Stimulated activated CD4-positive, alpha-beta T cell treated with anti-CD3 and anti-CD28 coated beads, Interleukin-2, amount 100 ng/mL, for 48 hours (primary cell): ENCODE measurements around the gene ALDH3B2.
"Not testable (repeated sequence)": the region's sequence is repeated elsewhere in the genome, so short reads cannot be mapped to it uniquely, and the experiment has no call there.

Experiments
- DNase-seq, 2 donors: peaks; one replicate each; pipeline ENCODE4 v3.0.0-alpha.2; 2020

ALDH3B2 gene

GRCh38 chr11:67660752-67661151 is 13.7 kb downstream of the ALDH3B2 start:
- not testable (repeated sequence) for DNase-seq

- not testable (repeated sequence) for DNase-seq
Observed at GRCh38 chr11:67659651-67660165, 14.7 kb downstream of the ALDH3B2 start.

- no peak for DNase-seq
Observed at GRCh38 chr11:67657300-67657699, 17.1 kb downstream of the ALDH3B2 start.

- DNase-seq, result no peak
Observed at GRCh38 chr11:67656278-67656922, 18.0 kb downstream of the ALDH3B2 start.

DNA sequence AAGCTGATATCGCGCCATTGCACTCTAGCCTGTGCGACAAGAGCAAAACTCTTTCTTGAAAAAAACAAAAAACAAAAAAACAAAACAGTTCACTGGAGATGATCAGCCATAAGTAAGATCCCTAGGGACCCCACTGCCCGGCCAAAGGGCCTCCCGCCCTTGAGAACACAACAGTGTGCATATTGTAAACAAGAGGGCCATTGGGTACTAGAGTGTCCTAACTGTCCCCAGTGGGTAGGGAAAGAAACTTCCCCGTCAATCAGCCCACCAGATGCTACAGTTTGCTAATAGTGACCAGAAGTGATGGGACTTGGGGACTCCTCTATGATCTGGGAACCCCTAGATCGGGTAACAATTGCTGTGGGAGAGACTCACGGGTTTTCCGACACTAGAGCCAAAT is 20.2 kb downstream of the ALDH3B2 start:
- DNase-seq, result no peak

- no peak for DNase-seq
Observed at GRCh38 chr11:67652965-67653845, 21.2 kb downstream of the ALDH3B2 start.

DNA sequence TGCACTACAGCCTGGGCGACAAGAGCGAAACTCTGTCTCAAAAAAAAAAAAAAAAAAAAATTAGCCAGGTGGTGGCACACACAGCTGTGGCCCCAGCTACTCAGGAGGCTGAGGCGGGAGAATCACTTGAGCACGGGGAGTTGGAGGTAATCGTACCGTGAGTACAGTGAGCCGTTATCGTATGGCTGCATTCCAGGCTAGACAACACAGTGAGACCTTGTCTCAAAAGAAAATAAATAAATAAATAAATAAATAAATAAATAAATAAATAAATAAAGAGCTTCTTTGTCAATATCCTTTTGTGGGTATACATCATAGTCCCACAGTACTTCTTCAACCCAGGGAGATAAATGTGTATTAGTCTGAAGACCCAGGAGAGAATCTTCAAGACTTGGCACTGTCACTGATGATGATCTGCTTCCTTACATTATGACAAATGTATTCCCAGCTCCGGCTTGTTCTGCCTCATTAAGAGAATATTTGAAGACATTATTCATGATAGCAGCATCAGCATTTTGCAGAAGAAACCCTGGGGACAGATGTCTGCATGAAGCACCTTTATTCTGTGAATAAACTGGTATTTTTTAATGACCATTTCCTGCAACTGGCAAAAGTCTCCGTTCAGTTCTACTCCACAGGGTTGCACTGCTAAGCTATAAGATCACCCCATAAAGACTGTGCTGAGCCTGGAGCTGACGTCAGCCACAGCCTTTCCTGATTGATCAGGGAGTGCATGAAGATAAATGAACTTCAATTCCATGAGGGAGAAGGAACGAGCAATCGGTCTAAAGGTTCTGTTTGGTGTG is 22.2 kb downstream of the ALDH3B2 start:
- no peak for DNase-seq

DNA sequence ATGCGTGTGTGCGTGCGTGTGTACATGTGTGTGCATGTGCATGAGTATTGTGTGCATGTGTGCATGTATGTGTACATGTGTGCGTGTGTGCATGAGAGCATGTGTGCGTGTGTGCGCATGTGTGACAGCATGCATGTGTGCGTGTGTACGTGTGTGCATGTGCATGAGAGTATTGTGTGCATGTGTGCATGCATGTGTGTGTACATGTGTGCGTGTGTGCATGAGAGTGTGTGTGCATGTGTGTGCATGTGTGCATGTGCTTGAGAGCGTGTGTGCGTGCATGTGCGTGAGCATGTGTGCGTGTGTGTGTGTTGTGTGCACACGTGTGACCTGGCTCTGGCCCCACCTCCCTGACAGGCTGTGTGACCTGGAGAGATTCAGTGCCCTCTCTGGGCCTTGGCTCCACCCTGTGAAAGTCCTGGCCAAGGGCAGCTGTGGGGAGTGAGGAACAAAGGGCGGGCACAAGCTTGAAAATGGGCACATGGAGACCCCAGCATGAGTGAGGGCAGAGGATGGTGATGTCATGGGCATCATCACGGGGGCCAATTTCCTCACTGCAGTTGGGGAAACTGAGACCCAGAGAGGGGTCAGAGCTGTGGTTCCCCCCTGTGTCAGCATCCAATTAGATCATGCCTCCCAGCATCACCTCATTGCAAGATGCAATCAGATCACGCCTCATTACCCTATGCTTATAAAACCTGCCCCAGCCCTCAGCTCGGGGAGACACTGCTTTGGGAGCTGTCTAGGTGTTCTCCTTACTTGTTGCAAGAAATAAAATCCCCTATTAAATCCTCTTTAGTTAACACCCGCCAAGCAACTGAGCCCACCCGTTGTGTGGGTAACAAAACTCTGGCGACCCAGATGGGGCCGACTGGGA is 24.6 kb downstream of the ALDH3B2 start:
- DNase-seq, result no peak

DNA sequence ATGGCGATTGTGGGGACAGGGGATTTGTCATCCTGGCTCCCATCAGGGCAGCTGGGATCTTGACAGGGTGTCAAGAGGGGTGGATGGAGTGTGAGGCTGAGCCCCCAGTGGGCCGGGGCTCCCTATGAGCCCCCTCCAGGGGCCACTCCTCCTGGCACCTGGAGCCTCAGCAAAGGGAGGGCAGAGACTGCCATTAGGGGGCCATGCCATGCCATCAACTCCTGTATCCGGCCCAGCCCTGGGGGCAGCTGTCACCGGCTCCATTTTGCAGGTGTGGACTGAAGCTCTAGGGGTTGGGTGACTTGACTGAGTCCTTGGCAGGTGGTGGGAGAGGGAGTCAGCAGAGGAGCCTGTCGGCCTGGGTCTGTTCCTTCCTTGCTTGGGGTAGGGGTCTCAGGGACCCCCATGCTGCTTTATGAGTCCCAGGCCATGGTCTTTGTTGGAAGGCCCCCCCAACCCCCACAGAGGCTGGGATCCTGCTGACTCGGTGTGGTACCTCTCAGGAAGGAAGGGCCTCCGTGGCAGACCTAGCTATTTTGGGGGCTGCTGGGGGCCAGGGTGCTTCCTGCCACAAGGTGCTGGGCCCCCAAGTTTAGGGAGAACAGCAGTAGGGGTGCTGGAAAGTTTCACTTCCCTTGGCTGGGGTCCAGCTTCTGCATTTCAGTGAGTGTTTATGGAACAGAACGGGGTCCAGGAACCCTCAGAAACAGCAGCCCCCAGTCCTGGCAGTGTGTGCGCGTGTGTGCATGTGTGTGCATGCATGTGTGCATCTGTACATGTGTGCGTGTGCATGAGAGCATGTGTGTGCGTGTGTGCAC is 25.4 kb downstream of the ALDH3B2 start:
- DNase-seq, result no peak

GRCh38 chr11:67648140-67648795 is 26.2 kb downstream of the ALDH3B2 start:
- DNase-seq, result peak; percentile 24 to 42

- DNase-seq, result no peak
Observed at GRCh38 chr11:67647471-67647870, 27.0 kb downstream of the ALDH3B2 start.

DNA sequence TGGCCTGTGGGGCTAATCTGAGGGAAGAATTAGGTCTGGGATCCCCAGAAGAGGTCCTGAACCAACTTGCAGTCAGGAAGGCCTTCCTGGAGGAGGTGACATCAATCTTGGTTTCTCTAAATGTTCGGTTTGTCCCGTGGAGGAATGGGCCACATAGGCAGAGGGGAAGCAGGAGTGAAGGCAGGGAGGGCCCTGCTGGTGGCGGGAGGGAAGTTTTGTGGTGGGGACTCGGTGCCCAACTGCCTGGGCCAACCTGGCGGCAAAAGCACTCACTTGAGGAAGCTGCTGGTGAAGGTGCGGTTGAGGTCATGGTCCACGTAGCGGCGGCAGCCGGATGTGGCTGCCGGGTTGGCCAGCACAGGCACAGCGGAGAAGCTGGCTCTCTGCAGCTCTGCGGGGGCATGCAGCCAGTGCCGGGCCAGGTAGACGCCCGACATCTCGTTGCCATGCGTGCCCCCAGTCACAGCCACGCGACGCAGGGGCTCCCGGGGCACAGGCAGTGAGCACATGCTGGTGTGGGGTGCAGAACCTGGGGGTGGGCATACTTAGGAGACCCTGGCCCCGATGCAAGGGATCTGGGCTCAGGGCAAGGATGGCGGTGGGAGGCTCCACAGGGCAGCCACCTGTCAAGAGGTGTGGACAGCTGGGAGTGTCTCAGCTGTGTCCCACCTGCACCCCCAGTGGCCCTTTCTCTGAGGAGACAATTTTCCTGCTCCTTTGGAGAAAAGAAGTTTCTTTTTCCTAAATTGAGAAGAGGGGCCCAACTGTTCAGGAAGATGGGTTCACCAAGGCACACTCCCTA is 27.7 kb downstream of the ALDH3B2 start:
- DNase-seq, result peak in 1 of 2 donors; percentile 26

- DNase-seq, result no peak
Observed at GRCh38 chr11:67645521-67646461, 28.6 kb downstream of the ALDH3B2 start.

- DNase-seq, result no peak
Observed at GRCh38 chr11:67644472-67645418, 29.7 kb downstream of the ALDH3B2 start.

DNA sequence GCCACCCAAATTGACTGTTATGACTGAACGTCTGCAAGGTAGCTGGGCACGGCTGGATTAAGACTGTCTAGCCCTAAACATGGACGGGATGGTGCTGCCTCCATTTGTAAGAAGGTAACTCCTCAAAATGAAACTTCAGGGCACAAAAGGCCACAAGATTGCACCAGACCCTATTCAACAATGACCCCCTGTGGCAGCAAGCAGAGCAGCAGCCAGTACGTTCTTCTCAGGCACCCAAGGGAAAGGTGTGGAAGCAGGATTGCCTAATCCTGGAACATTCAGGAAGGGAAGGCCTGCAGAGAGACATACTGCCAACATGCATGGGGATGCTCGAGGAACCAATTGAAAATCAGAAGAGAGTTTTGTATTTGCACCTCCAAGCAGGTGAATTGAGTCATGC is 30.4 kb downstream of the ALDH3B2 start:
- no peak for DNase-seq

DNA sequence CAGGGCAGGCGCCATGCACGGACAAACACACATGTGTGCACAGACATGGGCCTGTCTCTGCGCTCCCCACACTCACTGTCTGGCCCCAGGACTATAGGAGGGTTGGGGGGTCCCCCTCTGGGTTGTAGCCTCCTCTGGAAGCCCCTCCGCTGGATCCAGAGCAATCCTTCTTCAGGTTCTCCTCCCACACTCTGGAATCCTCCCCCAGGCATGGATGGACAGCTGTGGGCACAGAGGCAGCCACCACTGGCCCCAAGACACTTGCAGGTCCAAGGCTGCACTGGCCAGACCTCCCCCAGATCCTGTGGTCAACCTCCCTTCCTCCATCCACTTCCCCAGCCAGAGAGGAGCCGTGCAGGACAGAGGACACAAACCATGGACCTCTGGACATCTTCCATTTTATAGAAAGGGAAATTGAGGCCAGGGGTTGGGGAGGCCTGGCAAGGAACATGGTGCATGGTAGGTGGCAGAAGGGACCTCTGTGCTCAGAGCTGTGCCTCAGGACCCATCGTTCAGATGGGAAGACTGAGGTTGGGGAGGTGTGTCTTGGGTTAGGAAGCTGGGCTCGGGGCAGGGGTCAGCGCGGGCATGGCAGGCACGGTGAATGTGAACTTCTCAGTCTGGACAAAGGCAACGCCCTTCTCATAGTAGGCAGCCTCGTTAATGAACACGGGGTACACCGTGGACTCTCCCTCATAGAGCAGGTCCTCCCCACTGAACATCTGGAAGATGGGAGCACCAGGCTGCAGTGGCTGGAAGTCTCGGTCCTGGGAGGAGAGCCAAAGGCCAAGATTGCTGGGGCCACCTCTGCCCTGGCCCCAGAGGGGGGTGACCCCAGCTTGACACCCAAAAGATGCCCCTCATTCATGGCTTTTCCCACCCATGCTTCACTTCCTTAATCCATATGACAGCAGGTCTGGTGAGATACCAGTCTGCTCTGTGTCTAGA is 32.0 kb downstream of the ALDH3B2 start:
- DNase-seq, result no peak
